ENCODE data around the gene BRINP1.

DNA sequence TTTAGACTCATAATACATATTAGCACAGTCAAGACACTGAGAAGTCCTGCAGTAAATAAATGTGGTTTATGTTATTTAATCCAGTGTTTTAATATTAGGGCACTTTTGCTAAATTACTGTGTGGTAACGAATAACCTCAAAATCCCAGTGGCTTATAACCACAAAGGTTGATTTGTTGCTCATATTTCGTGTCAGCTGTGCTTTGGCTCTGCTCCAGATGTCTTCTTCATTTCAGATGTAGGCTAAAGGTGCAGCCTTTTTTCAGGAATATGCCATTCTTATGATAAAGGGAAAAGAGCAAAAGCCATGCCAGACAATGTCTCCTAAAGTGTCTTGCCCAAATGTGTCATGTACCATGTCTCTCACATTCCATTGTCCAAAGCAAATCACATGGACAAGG is 144.8 kb downstream of the BRINP1 start:
- TF ChIP-seq CTCF (IDR thresholded peaks at IDR 0.05) (no peak), REST (IDR thresholded peaks at IDR 0.05; ENCODE audit: insufficient read depth in 1 of 2, low read depth in 2 of 2, low read length in 1 of 2) (no peak), POLR2AphosphoS5 (IDR thresholded peaks at IDR 0.05; ENCODE audit: low read depth, low read length) (no peak), SIN3A (IDR thresholded peaks at IDR 0.05; ENCODE audit: borderline replicate concordance, insufficient read depth, low read depth, low read length) (no peak)

All from Panc1 (cell line).